ENCODE results near the gene KCNK7. TPM values are rescaled to one million over a fixed set of nuclear protein-coding genes. Genes with fewer than 3 reads are reported as not detected.

The KCNK7 gene
- total and polyA plus RNA-seq, 4 donors = 0.46 to 2.8 (median 1.3) TPM

GRCh38 chr11:65591939-65592857 is 3.4 kb downstream of the KCNK7 start:
- TF ChIP-seq, protein P1, sequence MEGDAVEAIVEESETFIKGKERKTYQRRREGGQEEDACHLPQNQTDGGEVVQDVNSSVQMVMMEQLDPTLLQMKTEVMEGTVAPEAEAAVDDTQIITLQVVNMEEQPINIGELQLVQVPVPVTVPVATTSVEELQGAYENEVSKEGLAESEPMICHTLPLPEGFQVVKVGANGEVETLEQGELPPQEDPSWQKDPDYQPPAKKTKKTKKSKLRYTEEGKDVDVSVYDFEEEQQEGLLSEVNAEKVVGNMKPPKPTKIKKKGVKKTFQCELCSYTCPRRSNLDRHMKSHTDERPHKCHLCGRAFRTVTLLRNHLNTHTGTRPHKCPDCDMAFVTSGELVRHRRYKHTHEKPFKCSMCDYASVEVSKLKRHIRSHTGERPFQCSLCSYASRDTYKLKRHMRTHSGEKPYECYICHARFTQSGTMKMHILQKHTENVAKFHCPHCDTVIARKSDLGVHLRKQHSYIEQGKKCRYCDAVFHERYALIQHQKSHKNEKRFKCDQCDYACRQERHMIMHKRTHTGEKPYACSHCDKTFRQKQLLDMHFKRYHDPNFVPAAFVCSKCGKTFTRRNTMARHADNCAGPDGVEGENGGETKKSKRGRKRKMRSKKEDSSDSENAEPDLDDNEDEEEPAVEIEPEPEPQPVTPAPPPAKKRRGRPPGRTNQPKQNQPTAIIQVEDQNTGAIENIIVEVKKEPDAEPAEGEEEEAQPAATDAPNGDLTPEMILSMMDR (IDR thresholded peaks at IDR 0.05; ENCODE audit: control extremely low read depth, extremely low read depth) = no peak
- H3K9ac ChIP-seq (ENCODE audit: insufficient read depth in 1 of 2, low read length in 2 of 2) = no peak overlapping the region
- DNase-seq = peak; percentile 65 to 73 (median 70)
- peaks cover 0 to 11% (median 0%) of the 10 kb centered on the region in 5 donors for H3K4me1 ChIP-seq (ENCODE audit: control insufficient read depth in 5 of 5, insufficient read depth in 5 of 5, low read length in 5 of 5)
- peak overlapping the region; percentile 48 to 55 for H3K27ac ChIP-seq (ENCODE audit: low read depth in 1 of 2, low read length in 1 of 2)
- WGBS, 2 donors = 55 to 66% methylated on average over 94 to 106 of the region's 106 CpGs
- H3K9me3 ChIP-seq (ENCODE audit: control insufficient read depth in 4 of 4, insufficient read depth in 3 of 4, low read length in 3 of 4) = no peaks in the 10 kb centered on the region
- H3K4me3 ChIP-seq = no peak overlapping the region
- ATAC-seq (ENCODE audit: insufficient read depth, low FRiP score) = no peak
- peaks cover 0 to 18% (median 6%) of the 10 kb centered on the region in 4 donors for H3K36me3 ChIP-seq (ENCODE audit: control insufficient read depth in 4 of 4, insufficient read depth in 4 of 4, low read length in 4 of 4)
- H3K27me3 ChIP-seq (ENCODE audit: control insufficient read depth in 3 of 3, insufficient read depth in 3 of 3, low read length in 2 of 3) = no peaks in the 10 kb centered on the region

GRCh38 chr11:65590240-65590738 is 5.3 kb downstream of the KCNK7 start:
- 66 to 75% methylated on average over 8 of the region's 8 CpGs for WGBS, 2 donors
- Histone ChIP-seq H3K4me1 (ENCODE audit: control insufficient read depth in 5 of 5, insufficient read depth in 5 of 5, low read length in 5 of 5) (peaks cover 0 to 11% (median 0%) of the 10 kb centered on the region in 5 donors), H3K27me3 (ENCODE audit: control insufficient read depth in 3 of 3, insufficient read depth in 3 of 3, low read length in 2 of 3) (no peaks in the 10 kb centered on the region), H3K27ac (ENCODE audit: low read depth in 1 of 2, low read length in 1 of 2) (no peak overlapping the region), H3K9ac (ENCODE audit: insufficient read depth in 1 of 2, low read length in 2 of 2) (no peak overlapping the region), H3K9me3 (ENCODE audit: control insufficient read depth in 4 of 4, insufficient read depth in 3 of 4, low read length in 3 of 4) (no peaks in the 10 kb centered on the region), H3K4me3 (no peak overlapping the region), H3K36me3 (ENCODE audit: control insufficient read depth in 4 of 4, insufficient read depth in 4 of 4, low read length in 4 of 4) (peaks cover 0 to 29% (median 9%) of the 10 kb centered on the region in 4 donors)
- TF ChIP-seq, protein P1 (IDR thresholded peaks at IDR 0.05; ENCODE audit: control extremely low read depth, extremely low read depth) = no peak
- ATAC-seq (ENCODE audit: insufficient read depth, low FRiP score) (no peak), DNase-seq (peak; percentile 80 to 87 (median 83))

- DNase-seq (no peak), ATAC-seq (ENCODE audit: insufficient read depth, low FRiP score) (no peak)
- Histone ChIP-seq H3K4me1 (ENCODE audit: control insufficient read depth in 5 of 5, insufficient read depth in 5 of 5, low read length in 5 of 5) (peaks cover 0 to 13% (median 0%) of the 10 kb centered on the region in 5 donors), H3K27me3 (ENCODE audit: control insufficient read depth in 3 of 3, insufficient read depth in 3 of 3, low read length in 2 of 3) (peaks cover 0 to 2% (median 0%) of the 10 kb centered on the region in 3 donors), H3K36me3 (ENCODE audit: control insufficient read depth in 4 of 4, insufficient read depth in 4 of 4, low read length in 4 of 4) (peaks cover 0 to 34% (median 9%) of the 10 kb centered on the region in 4 donors), H3K27ac (ENCODE audit: low read depth in 1 of 2, low read length in 1 of 2) (no peak overlapping the region), H3K9me3 (ENCODE audit: control insufficient read depth in 4 of 4, insufficient read depth in 3 of 4, low read length in 3 of 4) (no peaks in the 10 kb centered on the region), H3K9ac (ENCODE audit: insufficient read depth in 1 of 2, low read length in 2 of 2) (no peak overlapping the region), H3K4me3 (no peak overlapping the region)
- WGBS, 2 donors = 81 to 87% methylated on average over 9 of the region's 9 CpGs
- TF ChIP-seq, protein P1 (IDR thresholded peaks at IDR 0.05; ENCODE audit: control extremely low read depth, extremely low read depth) = no peak
Observed at GRCh38 chr11:65589444-65590239, 6.0 kb downstream of the KCNK7 start.
